Measurements from ENCODE around the gene PPIG.
"Not testable (repeated sequence)": the region's sequence is repeated elsewhere in the genome, so short reads cannot be mapped to it uniquely, and the experiment has no call there.

Gene PPIG

GRCh38 chr2:169661265-169661664 is 77.1 kb downstream of the PPIG start:
- DNase-seq (ENCODE audit: extremely low read depth in 1 of 2, low read depth in 1 of 2): no peak

GRCh38 chr2:169662744-169663143 is 78.6 kb downstream of the PPIG start:
- no peak for DNase-seq (ENCODE audit: extremely low read depth in 1 of 2, low read depth in 1 of 2)

- DNase-seq (ENCODE audit: extremely low read depth in 1 of 2, low read depth in 1 of 2): no peak
These were observed 79.1 kb downstream of the PPIG start for GRCh38 chr2:169663247-169663646.

- no peak for DNase-seq (ENCODE audit: extremely low read depth in 1 of 2, low read depth in 1 of 2)
These were observed 80.4 kb downstream of the PPIG start for GRCh38 chr2:169664600-169664977.

- DNase-seq (ENCODE audit: extremely low read depth in 1 of 2, low read depth in 1 of 2): no peak
These were observed 81.1 kb downstream of the PPIG start for GRCh38 chr2:169664978-169665930.

GRCh38 chr2:169667583-169667982 is 83.4 kb downstream of the PPIG start:
- DNase-seq (ENCODE audit: extremely low read depth in 1 of 2, low read depth in 1 of 2): no peak

GRCh38 chr2:169670215-169670651 is 86.1 kb downstream of the PPIG start:
- DNase-seq (ENCODE audit: extremely low read depth in 1 of 2, low read depth in 1 of 2): no peak

- no peak for DNase-seq (ENCODE audit: extremely low read depth in 1 of 2, low read depth in 1 of 2)
These were observed 86.8 kb downstream of the PPIG start for GRCh38 chr2:169670937-169671336.

GRCh38 chr2:169672406-169672805 is 88.3 kb downstream of the PPIG start:
- DNase-seq (ENCODE audit: extremely low read depth in 1 of 2, low read depth in 1 of 2): no peak

- DNase-seq (ENCODE audit: extremely low read depth in 1 of 2, low read depth in 1 of 2): no peak
These were observed 89.0 kb downstream of the PPIG start for GRCh38 chr2:169673106-169673505.

- DNase-seq (ENCODE audit: extremely low read depth in 1 of 2, low read depth in 1 of 2): no peak
These were observed 89.8 kb downstream of the PPIG start for GRCh38 chr2:169673921-169674320.

- no peak for DNase-seq (ENCODE audit: extremely low read depth in 1 of 2, low read depth in 1 of 2)
These were observed 92.2 kb downstream of the PPIG start for GRCh38 chr2:169676357-169676756.

- no peak for DNase-seq (ENCODE audit: extremely low read depth in 1 of 2, low read depth in 1 of 2)
These were observed 92.7 kb downstream of the PPIG start for GRCh38 chr2:169676850-169677249.

GRCh38 chr2:169683054-169683424 is 98.9 kb downstream of the PPIG start:
- no peak for DNase-seq (ENCODE audit: extremely low read depth in 1 of 2, low read depth in 1 of 2)

- no peak for DNase-seq (ENCODE audit: extremely low read depth in 1 of 2, low read depth in 1 of 2)
These were observed 99.4 kb downstream of the PPIG start for GRCh38 chr2:169683425-169684134.

- DNase-seq (ENCODE audit: extremely low read depth in 1 of 2, low read depth in 1 of 2): no peak
These were observed 100.0 kb downstream of the PPIG start for GRCh38 chr2:169684135-169684565.

- DNase-seq (ENCODE audit: extremely low read depth in 1 of 2, low read depth in 1 of 2): not testable (repeated sequence)
These were observed 100.6 kb downstream of the PPIG start for GRCh38 chr2:169684712-169685111.

- DNase-seq (ENCODE audit: extremely low read depth in 1 of 2, low read depth in 1 of 2): not testable (repeated sequence)
These were observed 102.7 kb downstream of the PPIG start for GRCh38 chr2:169686825-169687224.

- not testable (repeated sequence) for DNase-seq (ENCODE audit: extremely low read depth in 1 of 2, low read depth in 1 of 2)
These were observed 103.8 kb downstream of the PPIG start for GRCh38 chr2:169687943-169688342.

GRCh38 chr2:169690958-169691357 is 106.8 kb downstream of the PPIG start:
- no peak for DNase-seq (ENCODE audit: extremely low read depth in 1 of 2, low read depth in 1 of 2)

All from activated CD8-positive, alpha-beta memory T cell treated with anti-CD3 and anti-CD28 coated beads for 1 hour (primary cell).